ENCODE results near the gene YIPF3. TPM values are rescaled to one million over a fixed set of nuclear protein-coding genes. Genes with fewer than 3 reads are reported as not detected.

The YIPF3 gene
- total RNA-seq, 1 experiment from 2014 or later, result 81.8 TPM

DNA sequence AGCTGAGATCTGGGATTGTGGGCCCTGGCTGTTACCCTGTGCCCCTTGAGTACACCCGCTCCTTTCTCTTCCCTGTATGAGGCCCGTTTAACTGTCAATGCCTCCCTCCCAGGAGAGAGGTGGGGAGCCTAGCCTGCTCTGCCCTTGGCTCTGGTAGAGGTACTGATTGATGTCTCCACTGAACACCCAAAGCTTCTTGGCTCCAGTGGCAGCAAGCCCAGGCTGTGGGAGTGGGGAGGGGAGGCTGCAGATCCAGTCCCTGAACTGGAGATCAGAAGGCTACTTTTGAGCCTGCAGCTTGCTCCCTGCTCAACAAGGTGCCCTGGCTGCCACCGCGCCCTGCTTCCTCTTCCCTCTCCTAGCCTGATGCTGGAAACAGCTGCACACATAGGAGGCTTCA lies 14.1 kb downstream of the YIPF3 start:
- no peaks in the 10 kb centered on the region for H3K27me3 ChIP-seq (ENCODE audit: control insufficient read depth, insufficient read depth, low read length)
- no TSS peak for BruUV-seq (replicated peaks)
- no peaks in the 10 kb centered on the region; the same call in 1 of the 2 replicates for H3K36me3 ChIP-seq (ENCODE audit: control insufficient read depth, insufficient read depth, low read length)
- DNase-seq (ENCODE audit: low read depth, low spot score) (no peak), ATAC-seq (no peak)
- no peaks in the 10 kb centered on the region for H3K9me3 ChIP-seq (ENCODE audit: control insufficient read depth, insufficient read depth, low read depth, low read length)
- H3K27ac ChIP-seq (ENCODE audit: low read length), result no peak overlapping the region
- CTCF ChIA-PET, result no interaction called here
- peaks cover 5% of the 10 kb centered on the region; the same call in 1 of the 2 replicates for H3K4me1 ChIP-seq (ENCODE audit: control insufficient read depth, insufficient read depth, low read length)
- no peak overlapping the region for H3K4me3 ChIP-seq (ENCODE audit: low read depth in 2 of 2, low read length in 2 of 2)
- intact Hi-C loops (cut with micrococcal nuclease; ENCODE audit: unreplicated experiment) (no loop called here), in situ Hi-C loops (cut with HindIII; ENCODE audit: low pct_unique_long_range_greater_than_20kb, low sequenced_read_pairs) (no loop called here)
- TF ChIP-seq SIN3A (IDR thresholded peaks at IDR 0.05; ENCODE audit: borderline replicate concordance, insufficient read depth, low read depth, low read length), result no peak
- no peak for TF ChIP-seq TCF7L2 (IDR thresholded peaks at IDR 0.05; ENCODE audit: low read depth, low read length)
- TF ChIP-seq, protein P1, sequence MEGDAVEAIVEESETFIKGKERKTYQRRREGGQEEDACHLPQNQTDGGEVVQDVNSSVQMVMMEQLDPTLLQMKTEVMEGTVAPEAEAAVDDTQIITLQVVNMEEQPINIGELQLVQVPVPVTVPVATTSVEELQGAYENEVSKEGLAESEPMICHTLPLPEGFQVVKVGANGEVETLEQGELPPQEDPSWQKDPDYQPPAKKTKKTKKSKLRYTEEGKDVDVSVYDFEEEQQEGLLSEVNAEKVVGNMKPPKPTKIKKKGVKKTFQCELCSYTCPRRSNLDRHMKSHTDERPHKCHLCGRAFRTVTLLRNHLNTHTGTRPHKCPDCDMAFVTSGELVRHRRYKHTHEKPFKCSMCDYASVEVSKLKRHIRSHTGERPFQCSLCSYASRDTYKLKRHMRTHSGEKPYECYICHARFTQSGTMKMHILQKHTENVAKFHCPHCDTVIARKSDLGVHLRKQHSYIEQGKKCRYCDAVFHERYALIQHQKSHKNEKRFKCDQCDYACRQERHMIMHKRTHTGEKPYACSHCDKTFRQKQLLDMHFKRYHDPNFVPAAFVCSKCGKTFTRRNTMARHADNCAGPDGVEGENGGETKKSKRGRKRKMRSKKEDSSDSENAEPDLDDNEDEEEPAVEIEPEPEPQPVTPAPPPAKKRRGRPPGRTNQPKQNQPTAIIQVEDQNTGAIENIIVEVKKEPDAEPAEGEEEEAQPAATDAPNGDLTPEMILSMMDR (IDR thresholded peaks at IDR 0.05), result no peak
- no peak for TF ChIP-seq POLR2AphosphoS5 (IDR thresholded peaks at IDR 0.05; ENCODE audit: low read depth, low read length)
- TF ChIP-seq, protein P2, sequence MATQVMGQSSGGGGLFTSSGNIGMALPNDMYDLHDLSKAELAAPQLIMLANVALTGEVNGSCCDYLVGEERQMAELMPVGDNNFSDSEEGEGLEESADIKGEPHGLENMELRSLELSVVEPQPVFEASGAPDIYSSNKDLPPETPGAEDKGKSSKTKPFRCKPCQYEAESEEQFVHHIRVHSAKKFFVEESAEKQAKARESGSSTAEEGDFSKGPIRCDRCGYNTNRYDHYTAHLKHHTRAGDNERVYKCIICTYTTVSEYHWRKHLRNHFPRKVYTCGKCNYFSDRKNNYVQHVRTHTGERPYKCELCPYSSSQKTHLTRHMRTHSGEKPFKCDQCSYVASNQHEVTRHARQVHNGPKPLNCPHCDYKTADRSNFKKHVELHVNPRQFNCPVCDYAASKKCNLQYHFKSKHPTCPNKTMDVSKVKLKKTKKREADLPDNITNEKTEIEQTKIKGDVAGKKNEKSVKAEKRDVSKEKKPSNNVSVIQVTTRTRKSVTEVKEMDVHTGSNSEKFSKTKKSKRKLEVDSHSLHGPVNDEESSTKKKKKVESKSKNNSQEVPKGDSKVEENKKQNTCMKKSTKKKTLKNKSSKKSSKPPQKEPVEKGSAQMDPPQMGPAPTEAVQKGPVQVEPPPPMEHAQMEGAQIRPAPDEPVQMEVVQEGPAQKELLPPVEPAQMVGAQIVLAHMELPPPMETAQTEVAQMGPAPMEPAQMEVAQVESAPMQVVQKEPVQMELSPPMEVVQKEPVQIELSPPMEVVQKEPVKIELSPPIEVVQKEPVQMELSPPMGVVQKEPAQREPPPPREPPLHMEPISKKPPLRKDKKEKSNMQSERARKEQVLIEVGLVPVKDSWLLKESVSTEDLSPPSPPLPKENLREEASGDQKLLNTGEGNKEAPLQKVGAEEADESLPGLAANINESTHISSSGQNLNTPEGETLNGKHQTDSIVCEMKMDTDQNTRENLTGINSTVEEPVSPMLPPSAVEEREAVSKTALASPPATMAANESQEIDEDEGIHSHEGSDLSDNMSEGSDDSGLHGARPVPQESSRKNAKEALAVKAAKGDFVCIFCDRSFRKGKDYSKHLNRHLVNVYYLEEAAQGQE (IDR thresholded peaks at IDR 0.05; ENCODE audit: insufficient read depth in 1 of 2, low read depth in 2 of 2, low read length in 1 of 2), result no peak
- POLR2A ChIA-PET, result no interaction called here

DNA sequence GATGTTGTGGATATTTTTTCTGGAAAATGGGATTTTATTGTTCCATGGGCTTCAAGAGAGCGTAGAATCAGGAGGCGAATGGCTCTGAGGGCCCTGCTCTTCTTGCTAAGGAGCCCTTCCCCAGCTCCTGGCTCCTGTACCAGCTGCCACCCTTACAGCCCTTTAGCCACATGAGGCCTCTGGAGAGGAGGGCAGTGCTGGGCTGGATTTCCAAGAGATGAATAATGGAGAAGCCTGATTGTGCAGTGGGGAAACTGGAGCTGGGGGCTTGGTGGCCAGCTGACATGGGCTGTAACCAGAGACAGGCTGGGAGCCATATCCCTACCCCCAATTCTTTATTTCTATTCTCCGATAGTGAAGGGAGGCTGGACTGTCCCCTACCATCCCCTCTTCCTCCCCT lies 15.8 kb downstream of the YIPF3 start:
- CTCF ChIA-PET, result no interaction called here
- no TSS peak for BruUV-seq (replicated peaks)
- DNase-seq (ENCODE audit: low read depth, low spot score) (no peak), ATAC-seq (no peak)
- no peak overlapping the region for H3K27ac ChIP-seq (ENCODE audit: low read length)
- TF ChIP-seq, protein P1 (IDR thresholded peaks at IDR 0.05), result no peak
- TF ChIP-seq POLR2AphosphoS5 (IDR thresholded peaks at IDR 0.05; ENCODE audit: low read depth, low read length), result no peak
- TF ChIP-seq, protein P2 (IDR thresholded peaks at IDR 0.05; ENCODE audit: insufficient read depth in 1 of 2, low read depth in 2 of 2, low read length in 1 of 2), result no peak
- in situ Hi-C loops (cut with HindIII; ENCODE audit: low pct_unique_long_range_greater_than_20kb, low sequenced_read_pairs), result no loop called here
- H3K4me1 ChIP-seq (ENCODE audit: control insufficient read depth, insufficient read depth, low read length), result peaks cover 3% of the 10 kb centered on the region
- no peaks in the 10 kb centered on the region for H3K9me3 ChIP-seq (ENCODE audit: control insufficient read depth, insufficient read depth, low read depth, low read length)
- intact Hi-C loops (cut with micrococcal nuclease; ENCODE audit: unreplicated experiment), result no loop called here
- POLR2A ChIA-PET, result no interaction called here
- no peaks in the 10 kb centered on the region for H3K27me3 ChIP-seq (ENCODE audit: control insufficient read depth, insufficient read depth, low read length)
- no peaks in the 10 kb centered on the region; the same call in 1 of the 2 replicates for H3K36me3 ChIP-seq (ENCODE audit: control insufficient read depth, insufficient read depth, low read length)
- no peak overlapping the region for H3K4me3 ChIP-seq (ENCODE audit: low read depth in 2 of 2, low read length in 2 of 2)
